GM19025 (cell line): ENCODE measurements around the gene LPO.

Experiments used
- ATAC-seq: cut with Tn5 transposase; IDR thresholded peaks from one replicate; pipeline ENCODE4 v1.9.1; 2021; ENCODE audit warnings: mild to moderate bottlenecking, low read depth, moderate library complexity; ENCODE audit not compliant: unreplicated experiment

The LPO gene

GRCh38 chr17:58253082-58253481, 14.7 kb downstream of the LPO start:
- no peak for ATAC-seq

- ATAC-seq, result no peak
Observed at GRCh38 chr17:58254803-58255202, 16.4 kb downstream of the LPO start.

- ATAC-seq, result no peak
Observed at GRCh38 chr17:58262149-58262548, 23.8 kb downstream of the LPO start.

GRCh38 chr17:58263773-58264172, 25.4 kb downstream of the LPO start:
- no peak for ATAC-seq

GRCh38 chr17:58264407-58265103, 26.2 kb downstream of the LPO start:
- ATAC-seq, result no peak

- no peak for ATAC-seq
Observed at GRCh38 chr17:58265271-58265670, 26.9 kb downstream of the LPO start.

GRCh38 chr17:58265902-58266875, 27.8 kb downstream of the LPO start:
- ATAC-seq, result no peak

GRCh38 chr17:58267347-58268324, 29.3 kb downstream of the LPO start:
- no peak for ATAC-seq

GRCh38 chr17:58268326-58268725, 29.9 kb downstream of the LPO start:
- ATAC-seq, result no peak

GRCh38 chr17:58268774-58269556, 30.6 kb downstream of the LPO start:
- no peak for ATAC-seq

GRCh38 chr17:58269557-58270291, 31.3 kb downstream of the LPO start:
- ATAC-seq, result no peak

- ATAC-seq, result no peak
Observed at GRCh38 chr17:58270476-58271215, 32.3 kb downstream of the LPO start.

- ATAC-seq, result no peak
Observed at GRCh38 chr17:58271216-58271931, 33.0 kb downstream of the LPO start.

- ATAC-seq, result no peak
Observed at GRCh38 chr17:58272367-58273280, 34.2 kb downstream of the LPO start.

- no peak for ATAC-seq
Observed at GRCh38 chr17:58273453-58274104, 35.2 kb downstream of the LPO start.

- no peak for ATAC-seq
Observed at GRCh38 chr17:58275417-58275816, 37.0 kb downstream of the LPO start.
